OCI-LY7 (cell line): ENCODE measurements around the gene EYA2. TPM values are rescaled to one million over a fixed set of nuclear protein-coding genes. Genes with fewer than 3 reads are reported as not detected.

Source experiments
- BruUV-seq: library from RNA; stranded (reverse); fragments of 400-500 nt; replicated peaks from 2 replicates; lab custom pipeline; 2021; lab: Mats Ljungman, UMichigan
- CTCF ChIA-PET: fragments of 300-600 bp; sonication (Branson Sonifier 250); formaldehyde crosslinking; loops from one replicate; lab custom pipeline; 2022; ENCODE audit warnings: antibody characterized with exemption; ENCODE audit not compliant: unreplicated experiment; lab: Charles Lee
- POLR2A ChIA-PET: fragments of 300-600 bp; sonication (Branson Sonifier 250); formaldehyde crosslinking; loops from one replicate; lab custom pipeline; 2022; ENCODE audit warnings: antibody characterized with exemption; lab: Charles Lee
- DNase-seq: peaks from one replicate; pipeline ENCODE4 v3.0.0-alpha.2; 2015; ENCODE audit warnings: low spot score
- H2AFZ ChIP-seq: fragments of 200-600 bp; sonication (generic), shearing (Covaris generic); 2 replicates; pipeline ENCODE4 v1.6.1; 2014; ENCODE audit warnings: mild to moderate bottlenecking, antibody characterized with exemption, low read length, moderate library complexity
- H3K27ac ChIP-seq: fragments of 200-600 bp; sonication (generic); 2 replicates; pipeline ENCODE4 v1.5.1; 2014; ENCODE audit warnings: mixed run types, low read depth, mild to moderate bottlenecking, moderate library complexity, low read length, inconsistent platforms; ENCODE audit not compliant: poor library complexity, severe bottlenecking
- H3K36me3 ChIP-seq: fragments of 200-600 bp; sonication (generic); 2 replicates; pipeline ENCODE4 v1.6.1; 2014; ENCODE audit warnings: mild to moderate bottlenecking, antibody characterized with exemption, low read length, moderate library complexity, mixed read lengths; ENCODE audit not compliant: insufficient read depth
- H3K4me1 ChIP-seq: fragments of 200-600 bp; sonication (generic); 2 replicates; pipeline ENCODE4 v1.5.1; 2014; ENCODE audit warnings: mild to moderate bottlenecking, low read length; ENCODE audit not compliant: insufficient read depth, poor library complexity, severe bottlenecking
- H3K4me2 ChIP-seq: fragments of 200-600 bp; sonication (generic); 2 replicates; pipeline ENCODE4 v1.6.1; 2014; ENCODE audit warnings: mild to moderate bottlenecking, low read length
- H3K4me3 ChIP-seq: fragments of 200-600 bp; sonication (generic); 2 replicates; pipeline ENCODE4 v1.5.1; 2014; ENCODE audit warnings: mild to moderate bottlenecking, low read depth, low read length; ENCODE audit not compliant: poor library complexity, severe bottlenecking
- H3K79me2 ChIP-seq: fragments of 200-600 bp; sonication (generic); 2 replicates; pipeline ENCODE4 v1.6.1; 2016; ENCODE audit warnings: low read depth, mild to moderate bottlenecking, low read length, moderate library complexity, mixed read lengths; ENCODE audit not compliant: insufficient read depth
- H3K9me2 ChIP-seq: fragments of 200-600 bp; sonication (generic); 2 replicates; pipeline ENCODE4 v1.6.1; 2016; ENCODE audit warnings: mild to moderate bottlenecking, low read length, mixed read lengths; ENCODE audit not compliant: insufficient read depth
- H3K9me3 ChIP-seq: fragments of 200-600 bp; sonication (generic); 2 replicates; pipeline ENCODE4 v1.6.1; 2014; ENCODE audit warnings: mild to moderate bottlenecking, mixed run types, low read length, mixed read lengths
- H4K20me1 ChIP-seq: fragments of 200-600 bp; sonication (generic); 2 replicates; pipeline ENCODE4 v1.6.1; 2014; ENCODE audit warnings: mild to moderate bottlenecking, antibody characterized with exemption, low read length, moderate library complexity, mixed read lengths; ENCODE audit not compliant: insufficient read depth
- EZH2phosphoT487 ChIP-seq: fragments of 200-600 bp; sonication (generic); IDR thresholded peaks from 2 replicates; pipeline ENCODE4 v1.6.1; 2018; ENCODE audit warnings: low read depth, borderline replicate concordance, mild to moderate bottlenecking, mixed run types, antibody characterized with exemption, low read length, moderate library complexity, mixed read lengths
- intact Hi-C: fragments of 100-400 bp; cut with micrococcal nuclease; formaldehyde crosslinking; loops from one replicate; pipeline ENCODE4 v1.10.0; 2022; ENCODE audit not compliant: unreplicated experiment
- total RNA-seq, 2 experiments: library from RNA; depleted of rRNA in 1 of 2; stranded (reverse); fragments of >200 nt in 1 of 2; shearing (Covaris generic) in 1 of 2; gene quantifications; 2 replicates each; pipeline ENCODE4 v1.2.3, GENCODE V29; 2014 to 2022
- TF ChIP-seq, protein P1 (sequence below): fragments of 200-600 bp; sonication (generic); conservative IDR thresholded peaks from 2 replicates; pipeline ENCODE4 v1.5.1; 2014; ENCODE audit warnings: mild to moderate bottlenecking, antibody characterized with exemption, low read length, moderate library complexity, mixed read lengths

EYA2 gene
- total RNA-seq, 2 experiments from 2014 or later: not detected

DNA sequence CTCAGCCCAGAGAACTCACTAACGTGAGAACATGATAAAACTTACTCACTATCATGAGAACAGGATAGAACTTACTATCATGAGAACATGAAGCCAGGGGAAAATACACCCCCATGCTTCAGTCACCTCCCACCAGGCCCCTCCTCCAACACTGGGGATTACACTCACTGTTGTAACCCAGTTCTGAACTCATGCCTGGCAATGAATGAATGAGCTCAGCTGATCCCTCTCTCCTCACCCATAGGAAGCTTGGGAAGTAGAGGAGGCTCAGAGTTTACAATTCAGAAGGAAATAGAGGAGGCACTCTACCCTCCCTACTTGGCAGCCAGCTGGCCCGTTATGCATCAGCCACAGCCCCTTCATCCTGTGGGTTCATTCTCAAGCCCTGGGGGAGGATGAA lies 102.5 kb downstream of the EYA2 start:
- intact Hi-C loops: no loop called here
- no TSS peak for BruUV-seq
- Histone ChIP-seq H3K4me2 (no peak overlapping the region), H3K36me3 (no peaks in the 10 kb centered on the region), H3K79me2 (no peaks in the 10 kb centered on the region), H3K4me3 (no peak overlapping the region), H3K9me3 (no peaks in the 10 kb centered on the region), H2AFZ (no peak overlapping the region), H3K9me2 (no peaks in the 10 kb centered on the region), H4K20me1 (no peaks in the 10 kb centered on the region), H3K4me1 (peaks cover 85% of the 10 kb centered on the region), H3K27ac (no peak overlapping the region)
- POLR2A ChIA-PET: no interaction called here
- CTCF ChIA-PET: interaction anchor here (0.5 kb wide), 1 partner anchor 974 kb away, joined by 6 read pairs; no protein-coding TSS in a partner anchor
- DNase-seq: no peak
- no peak for TF ChIP-seq EZH2phosphoT487
- TF ChIP-seq, protein P1, sequence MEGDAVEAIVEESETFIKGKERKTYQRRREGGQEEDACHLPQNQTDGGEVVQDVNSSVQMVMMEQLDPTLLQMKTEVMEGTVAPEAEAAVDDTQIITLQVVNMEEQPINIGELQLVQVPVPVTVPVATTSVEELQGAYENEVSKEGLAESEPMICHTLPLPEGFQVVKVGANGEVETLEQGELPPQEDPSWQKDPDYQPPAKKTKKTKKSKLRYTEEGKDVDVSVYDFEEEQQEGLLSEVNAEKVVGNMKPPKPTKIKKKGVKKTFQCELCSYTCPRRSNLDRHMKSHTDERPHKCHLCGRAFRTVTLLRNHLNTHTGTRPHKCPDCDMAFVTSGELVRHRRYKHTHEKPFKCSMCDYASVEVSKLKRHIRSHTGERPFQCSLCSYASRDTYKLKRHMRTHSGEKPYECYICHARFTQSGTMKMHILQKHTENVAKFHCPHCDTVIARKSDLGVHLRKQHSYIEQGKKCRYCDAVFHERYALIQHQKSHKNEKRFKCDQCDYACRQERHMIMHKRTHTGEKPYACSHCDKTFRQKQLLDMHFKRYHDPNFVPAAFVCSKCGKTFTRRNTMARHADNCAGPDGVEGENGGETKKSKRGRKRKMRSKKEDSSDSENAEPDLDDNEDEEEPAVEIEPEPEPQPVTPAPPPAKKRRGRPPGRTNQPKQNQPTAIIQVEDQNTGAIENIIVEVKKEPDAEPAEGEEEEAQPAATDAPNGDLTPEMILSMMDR: no peak

DNA sequence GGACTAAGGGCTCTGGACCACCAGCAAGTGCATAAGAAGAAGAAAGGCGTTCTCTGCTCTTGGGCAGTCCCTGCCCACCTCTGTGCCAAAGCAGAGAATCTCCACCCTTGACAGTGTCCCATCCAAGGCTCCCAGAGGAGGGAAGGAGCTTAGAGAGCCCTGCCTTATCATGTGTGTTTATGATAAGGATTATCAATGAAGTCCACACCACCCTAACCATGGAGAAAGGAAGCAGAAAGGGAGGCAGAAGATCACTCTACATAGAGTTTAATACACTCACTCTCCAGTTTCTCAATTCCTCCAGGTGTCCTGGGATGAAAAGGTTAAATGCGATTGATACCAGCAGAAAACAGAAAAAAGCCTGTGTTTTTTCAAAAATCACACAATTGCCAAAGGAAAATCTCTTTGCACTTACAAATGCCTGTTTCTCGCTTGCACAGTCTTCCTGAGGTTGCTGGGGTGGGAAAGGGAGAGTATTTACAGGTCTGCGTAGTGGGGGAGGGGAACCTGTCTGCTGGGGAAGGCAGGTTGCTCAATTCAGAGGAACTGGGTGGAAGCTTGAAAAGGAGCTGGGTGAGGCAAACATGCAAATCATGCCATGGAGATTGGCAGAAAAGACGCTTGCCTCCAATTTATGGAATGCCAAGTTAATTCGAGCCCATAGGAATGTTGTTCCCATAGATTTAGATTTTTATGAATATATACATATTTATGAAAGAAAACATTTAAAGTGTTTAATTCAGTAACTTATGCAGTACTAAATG lies 104.0 kb downstream of the EYA2 start:
- H3K36me3 ChIP-seq: no peaks in the 10 kb centered on the region
- H3K27ac ChIP-seq: peak overlapping the region; percentile 69
- DNase-seq: no peak
- BruUV-seq: no TSS peak
- no peaks in the 10 kb centered on the region for H3K9me3 ChIP-seq
- no peak overlapping the region for H3K4me3 ChIP-seq
- no peak overlapping the region for H2AFZ ChIP-seq
- no peaks in the 10 kb centered on the region for H3K9me2 ChIP-seq
- intact Hi-C loops: no loop called here
- no peaks in the 10 kb centered on the region for H3K79me2 ChIP-seq
- no peaks in the 10 kb centered on the region for H4K20me1 ChIP-seq
- ChIA-PET CTCF (no interaction called here), POLR2A (no interaction called here)
- peak overlapping the region; percentile 45 for H3K4me2 ChIP-seq
- peaks cover 84% of the 10 kb centered on the region for H3K4me1 ChIP-seq
- TF ChIP-seq, protein P1: no peak
- no peak for TF ChIP-seq EZH2phosphoT487
